Natural killer cell (primary cell): ENCODE results near the gene HELZ2. TPM values are rescaled to one million over a fixed set of nuclear protein-coding genes. Genes with fewer than 3 reads are reported as not detected.

Source experiments
- ATAC-seq, 3 donors: fragments of 150-1000 bp in 2 of 3; fragments of 200-7000 bp in 1 of 3; cut with Tn5 transposase; 1 replicate in 1 of 3; 2 replicates in 2 of 3; pipeline ENCODE4 v1.10.0; 2021; ENCODE audit warnings: mild to moderate bottlenecking in 2 of 3, moderate library complexity in 2 of 3
- DNase-seq, 2 donors: peaks; one replicate each; pipeline versions ENCODE4 v3.0.0 to v3.0.0-alpha.2; 2013 to 2021; ENCODE audit warnings: mixed read lengths in 1 of 2
- H3K27ac ChIP-seq: one replicate; pipeline ENCODE4 v1.5.1; 2013; ENCODE audit warnings: mild to moderate bottlenecking, low read length
- H3K27me3 ChIP-seq: one replicate; pipeline ENCODE4 v1.6.1; 2013; ENCODE audit warnings: low read length; ENCODE audit not compliant: control insufficient read depth, insufficient read depth
- H3K36me3 ChIP-seq: one replicate; pipeline ENCODE4 v1.6.1; 2013; ENCODE audit warnings: low read length; ENCODE audit not compliant: control insufficient read depth, insufficient read depth
- H3K4me1 ChIP-seq: one replicate; pipeline ENCODE4 v1.6.1; 2013; ENCODE audit warnings: low read length; ENCODE audit not compliant: control insufficient read depth, insufficient read depth
- H3K4me3 ChIP-seq: one replicate; pipeline ENCODE4 v1.5.1; 2013; ENCODE audit warnings: low read length
- H3K9me3 ChIP-seq: one replicate; pipeline ENCODE4 v1.6.1; 2013; ENCODE audit warnings: low read length; ENCODE audit not compliant: control insufficient read depth, insufficient read depth
- H3K27ac Mint-ChIP-seq, 2 donors: one replicate each; pipeline ENCODE4 v1.8.0; 2022; ENCODE audit warnings: mild to moderate bottlenecking in 2 of 2, mixed read lengths in 2 of 2, moderate library complexity in 1 of 2
- H3K27me3 Mint-ChIP-seq, 2 donors: one replicate each; pipeline ENCODE4 v1.8.0; 2022; ENCODE audit warnings: low read depth in 2 of 2, mixed read lengths in 2 of 2
- H3K36me3 Mint-ChIP-seq: one replicate; pipeline ENCODE4 v1.8.0; 2022; ENCODE audit warnings: mixed read lengths
- H3K4me1 Mint-ChIP-seq, 2 donors: one replicate each; pipeline ENCODE4 v1.8.0; 2022; ENCODE audit warnings: mixed read lengths in 2 of 2
- H3K4me3 Mint-ChIP-seq: one replicate; pipeline ENCODE4 v1.8.0; 2022; ENCODE audit warnings: mild to moderate bottlenecking, moderate library complexity, mixed read lengths
- H3K9me3 Mint-ChIP-seq, 2 donors: one replicate each; pipeline ENCODE4 v1.8.0; 2022; ENCODE audit warnings: mixed read lengths in 2 of 2
- CTCF ChIP-seq: fragments of 200-600 bp; IDR thresholded peaks from one replicate; pipeline ENCODE4 v1.8.0; 2022; ENCODE audit warnings: antibody characterized with exemption
- WGBS: methylation state at CpG from one replicate; pipeline ENCODE4 v1.1.7; 2013; ENCODE audit warnings: missing lambda C conversion rate; ENCODE audit not compliant: insufficient coverage; 5-methylcytosine and 5-hydroxymethylcytosine counted together
- intact Hi-C: fragments of 100-400 bp; cut with micrococcal nuclease; formaldehyde crosslinking; loops from one replicate; pipeline ENCODE4 v1.14.2; 2022
- total RNA-seq, 4 donors: library from RNA; stranded (reverse); fragments of 120-200 nt in 1 of 4; gene quantifications; one replicate each; pipeline versions ENCODE4 v1.2.3 to v1.2.4, GENCODE V29; 2013 to 2022

The HELZ2 gene
- total RNA-seq, 3 donors from 2014 or later (not counting 1 experiment from before 2014, with no cell fraction given), result 85.2 to 90.7 (median 89.4) TPM

GRCh38 chr20:63578224-63579016 is 4.4 kb upstream of the HELZ2 start:
- Mint-ChIP-seq H3K4me3 (no peak overlapping the region), H3K9me3 (no peaks in the 10 kb centered on the region), H3K27me3 (peaks cover 0 to 9% of the 10 kb centered on the region in 2 donors), H3K36me3 (no peaks in the 10 kb centered on the region), H3K27ac (no peak overlapping the region), H3K4me1 (peaks cover 0 to 3% of the 10 kb centered on the region in 2 donors)
- Histone ChIP-seq H3K27me3 (peaks cover 2% of the 10 kb centered on the region), H3K9me3 (no peaks in the 10 kb centered on the region), H3K4me3 (no peak overlapping the region), H3K36me3 (no peaks in the 10 kb centered on the region), H3K4me1 (peaks cover 11% of the 10 kb centered on the region), H3K27ac (no peak overlapping the region)
- DNase-seq, result peak in 1 of 2 donors; percentile 44
- ATAC-seq, result no peak
- intact Hi-C loops, result no loop called here
- 81% methylated on average over 19 of the region's 26 CpGs for WGBS
- no peak for TF ChIP-seq CTCF

GRCh38 chr20:63577317-63577894 is 3.4 kb upstream of the HELZ2 start:
- Histone ChIP-seq H3K27me3 (peaks cover 2% of the 10 kb centered on the region), H3K4me3 (no peak overlapping the region), H3K9me3 (no peaks in the 10 kb centered on the region), H3K36me3 (peaks cover 3% of the 10 kb centered on the region), H3K4me1 (peaks cover 20% of the 10 kb centered on the region), H3K27ac (no peak overlapping the region)
- 88% methylated on average over 19 of the region's 19 CpGs for WGBS
- no peaks in the 10 kb centered on the region for H3K9me3 Mint-ChIP-seq
- H3K4me1 Mint-ChIP-seq, result peaks cover 0 to 4% of the 10 kb centered on the region in 2 donors
- no peak for DNase-seq
- ATAC-seq, result no peak
- H3K4me3 Mint-ChIP-seq, result no peak overlapping the region
- TF ChIP-seq CTCF, result no peak
- peaks cover 0 to 9% of the 10 kb centered on the region in 2 donors for H3K27me3 Mint-ChIP-seq
- no peaks in the 10 kb centered on the region for H3K36me3 Mint-ChIP-seq
- intact Hi-C loops, result no loop called here
- no peak overlapping the region for H3K27ac Mint-ChIP-seq

GRCh38 chr20:63576311-63576710 is 2.3 kb upstream of the HELZ2 start:
- H3K36me3 Mint-ChIP-seq, result no peaks in the 10 kb centered on the region
- WGBS, result 91% methylated on average over 7 of the region's 7 CpGs
- Histone ChIP-seq H3K36me3 (peaks cover 8% of the 10 kb centered on the region), H3K4me3 (no peak overlapping the region), H3K27me3 (peaks cover 2% of the 10 kb centered on the region), H3K9me3 (no peaks in the 10 kb centered on the region), H3K4me1 (peaks cover 20% of the 10 kb centered on the region), H3K27ac (no peak overlapping the region)
- intact Hi-C loops, result no loop called here
- no peak overlapping the region for H3K27ac Mint-ChIP-seq
- ATAC-seq, result no peak
- TF ChIP-seq CTCF, result no peak
- no peak overlapping the region for H3K4me3 Mint-ChIP-seq
- H3K27me3 Mint-ChIP-seq, result peaks cover 0 to 9% of the 10 kb centered on the region in 2 donors
- no peaks in the 10 kb centered on the region for H3K9me3 Mint-ChIP-seq
- peaks cover 0 to 4% of the 10 kb centered on the region in 2 donors for H3K4me1 Mint-ChIP-seq
- no peak for DNase-seq
